T-helper 22 cell (primary cell): Measurements from ENCODE around the gene PCDHA9.
"Not testable (repeated sequence)": the region's sequence is repeated elsewhere in the genome, so short reads cannot be mapped to it uniquely, and the experiment has no call there.

Experiments
- DNase-seq: peaks from one replicate; pipeline ENCODE4 v3.0.0-alpha.2; 2020; ENCODE audit warnings: low read depth

The PCDHA9 gene, protein sequence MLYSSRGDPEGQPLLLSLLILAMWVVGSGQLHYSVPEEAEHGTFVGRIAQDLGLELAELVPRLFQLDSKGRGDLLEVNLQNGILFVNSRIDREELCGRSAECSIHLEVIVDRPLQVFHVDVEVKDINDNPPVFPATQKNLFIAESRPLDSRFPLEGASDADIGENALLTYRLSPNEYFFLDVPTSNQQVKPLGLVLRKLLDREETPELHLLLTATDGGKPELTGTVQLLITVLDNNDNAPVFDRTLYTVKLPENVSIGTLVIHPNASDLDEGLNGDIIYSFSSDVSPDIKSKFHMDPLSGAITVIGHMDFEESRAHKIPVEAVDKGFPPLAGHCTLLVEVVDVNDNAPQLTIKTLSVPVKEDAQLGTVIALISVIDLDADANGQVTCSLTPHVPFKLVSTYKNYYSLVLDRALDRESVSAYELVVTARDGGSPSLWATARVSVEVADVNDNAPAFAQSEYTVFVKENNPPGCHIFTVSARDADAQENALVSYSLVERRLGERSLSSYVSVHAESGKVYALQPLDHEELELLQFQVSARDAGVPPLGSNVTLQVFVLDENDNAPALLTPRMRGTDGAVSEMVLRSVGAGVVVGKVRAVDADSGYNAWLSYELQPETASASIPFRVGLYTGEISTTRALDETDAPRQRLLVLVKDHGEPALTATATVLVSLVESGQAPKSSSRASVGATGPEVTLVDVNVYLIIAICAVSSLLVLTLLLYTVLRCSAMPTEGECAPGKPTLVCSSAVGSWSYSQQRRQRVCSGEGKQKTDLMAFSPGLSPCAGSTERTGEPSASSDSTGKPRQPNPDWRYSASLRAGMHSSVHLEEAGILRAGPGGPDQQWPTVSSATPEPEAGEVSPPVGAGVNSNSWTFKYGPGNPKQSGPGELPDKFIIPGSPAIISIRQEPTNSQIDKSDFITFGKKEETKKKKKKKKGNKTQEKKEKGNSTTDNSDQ

DNA sequence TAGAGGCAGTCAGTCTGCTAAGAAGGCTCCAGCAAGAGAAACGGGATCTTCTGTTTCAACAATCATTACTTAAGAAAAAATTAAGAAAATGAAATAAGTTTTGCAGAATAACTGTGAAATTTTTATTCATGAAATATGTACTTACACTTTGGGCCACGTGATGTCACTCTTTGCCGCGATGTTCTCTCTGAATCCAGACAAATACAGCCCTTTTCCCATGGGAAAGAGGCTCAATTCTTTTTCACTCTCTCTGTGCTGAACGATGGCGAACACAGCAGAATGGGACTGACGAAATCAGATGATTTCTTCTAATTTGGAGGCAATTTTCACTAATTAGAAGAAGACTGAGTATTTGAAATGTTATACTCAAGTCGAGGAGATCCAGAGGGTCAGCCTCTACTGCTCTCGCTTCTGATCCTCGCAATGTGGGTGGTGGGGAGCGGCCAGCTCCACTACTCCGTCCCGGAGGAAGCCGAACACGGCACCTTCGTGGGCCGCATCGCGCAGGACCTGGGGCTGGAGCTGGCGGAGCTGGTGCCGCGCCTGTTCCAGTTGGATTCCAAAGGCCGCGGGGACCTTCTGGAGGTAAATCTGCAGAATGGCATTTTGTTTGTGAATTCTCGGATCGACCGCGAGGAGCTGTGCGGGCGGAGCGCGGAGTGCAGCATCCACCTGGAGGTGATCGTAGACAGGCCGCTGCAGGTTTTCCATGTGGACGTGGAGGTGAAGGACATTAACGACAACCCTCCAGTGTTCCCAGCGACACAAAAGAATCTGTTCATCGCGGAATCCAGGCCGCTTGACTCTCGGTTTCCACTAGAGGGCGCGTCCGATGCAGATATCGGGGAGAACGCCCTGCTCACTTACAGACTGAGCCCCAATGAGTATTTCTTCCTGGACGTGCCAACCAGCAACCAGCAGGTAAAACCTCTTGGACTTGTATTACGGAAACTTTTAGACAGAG lies at the start of gene PCDHA9:
Gene PCDHA9, plus strand, starts transcription at position 244 of the 964 bp plus-strand sequence. Its CDS starts 114 bp downstream, at position 358.
- not testable (repeated sequence) for DNase-seq

DNA sequence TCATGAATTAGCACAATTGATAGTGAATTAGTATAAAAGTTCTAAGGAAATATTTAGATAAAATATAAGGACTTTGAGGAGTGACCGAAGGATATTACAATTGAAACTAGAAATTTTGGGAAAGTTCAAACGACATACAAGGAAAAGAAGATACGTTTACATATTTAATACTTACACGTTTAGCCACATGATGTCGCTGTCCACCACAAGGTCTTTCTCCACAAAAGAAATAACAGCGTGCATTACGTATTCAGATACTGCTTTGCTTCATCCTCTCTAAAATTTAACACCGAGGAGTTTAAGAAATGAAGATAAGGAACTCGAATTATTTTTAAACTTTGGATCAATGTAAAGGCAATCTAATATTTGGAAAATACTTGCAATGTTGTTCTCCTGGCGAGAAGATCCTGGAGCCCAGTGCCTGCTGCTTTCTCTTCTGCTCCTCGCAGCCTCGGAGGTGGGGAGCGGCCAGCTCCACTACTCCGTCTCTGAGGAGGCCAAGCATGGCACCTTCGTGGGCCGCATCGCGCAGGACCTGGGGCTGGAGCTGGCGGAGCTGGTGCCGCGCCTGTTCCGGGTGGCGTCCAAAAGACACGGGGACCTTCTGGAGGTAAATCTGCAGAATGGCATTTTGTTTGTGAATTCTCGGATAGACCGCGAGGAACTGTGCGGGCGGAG lies 47.2 kb upstream of the PCDHA9 start, which contains the start of gene PCDHA3:
Gene PCDHA3, plus strand, starts transcription at position 242 of the 678 bp plus-strand sequence.
- DNase-seq = no peak

DNA sequence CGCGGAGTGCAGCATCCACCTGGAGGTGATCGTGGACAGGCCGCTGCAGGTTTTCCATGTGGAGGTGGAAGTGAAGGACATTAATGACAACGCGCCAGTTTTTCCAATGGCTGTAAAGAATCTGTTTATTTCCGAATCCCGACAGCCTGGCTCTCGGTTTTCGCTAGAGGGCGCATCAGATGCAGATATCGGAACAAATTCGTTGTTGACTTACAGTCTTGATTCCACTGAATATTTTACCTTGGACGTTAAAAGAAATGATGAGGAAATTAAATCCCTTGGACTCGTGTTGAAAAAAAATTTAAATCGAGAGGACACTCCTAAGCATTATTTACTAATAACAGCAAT lies 46.7 kb upstream of the PCDHA9 start:
- DNase-seq = no peak

DNA sequence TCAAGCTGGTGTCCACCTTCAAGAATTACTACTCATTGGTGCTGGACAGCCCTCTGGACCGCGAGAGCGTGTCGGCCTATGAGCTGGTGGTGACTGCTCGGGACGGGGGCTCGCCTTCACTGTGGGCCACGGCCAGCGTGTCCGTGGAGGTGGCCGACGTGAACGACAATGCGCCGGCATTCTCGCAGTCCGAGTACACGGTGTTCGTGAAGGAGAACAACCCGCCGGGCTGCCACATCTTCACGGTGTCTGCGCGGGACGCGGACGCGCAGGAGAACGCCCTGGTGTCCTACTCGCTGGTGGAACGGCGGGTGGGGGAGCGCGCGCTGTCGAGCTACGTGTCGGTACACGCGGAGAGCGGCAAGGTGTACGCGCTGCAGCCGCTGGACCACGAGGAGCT lies 45.8 kb upstream of the PCDHA9 start:
- DNase-seq = not testable (repeated sequence)

DNA sequence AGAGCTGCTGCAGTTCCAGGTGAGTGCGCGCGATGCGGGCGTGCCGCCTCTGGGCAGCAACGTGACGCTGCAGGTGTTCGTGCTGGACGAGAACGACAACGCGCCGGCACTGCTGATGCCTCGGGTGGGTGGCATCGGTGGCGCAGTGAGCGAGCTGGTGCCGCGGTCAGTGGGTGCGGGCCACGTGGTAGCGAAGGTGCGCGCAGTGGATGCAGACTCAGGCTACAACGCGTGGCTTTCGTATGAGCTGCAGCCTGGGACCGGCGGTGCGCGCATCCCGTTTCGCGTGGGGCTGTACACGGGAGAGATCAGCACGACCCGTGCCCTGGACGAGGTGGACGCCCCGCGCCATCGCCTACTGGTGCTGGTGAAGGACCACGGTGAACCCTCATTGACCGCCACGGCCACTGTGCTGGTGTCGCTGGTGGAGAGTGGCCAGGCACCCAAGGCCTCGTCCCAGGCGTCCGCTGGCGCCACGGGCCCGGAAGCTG lies 45.4 kb upstream of the PCDHA9 start:
- no peak for DNase-seq

DNA sequence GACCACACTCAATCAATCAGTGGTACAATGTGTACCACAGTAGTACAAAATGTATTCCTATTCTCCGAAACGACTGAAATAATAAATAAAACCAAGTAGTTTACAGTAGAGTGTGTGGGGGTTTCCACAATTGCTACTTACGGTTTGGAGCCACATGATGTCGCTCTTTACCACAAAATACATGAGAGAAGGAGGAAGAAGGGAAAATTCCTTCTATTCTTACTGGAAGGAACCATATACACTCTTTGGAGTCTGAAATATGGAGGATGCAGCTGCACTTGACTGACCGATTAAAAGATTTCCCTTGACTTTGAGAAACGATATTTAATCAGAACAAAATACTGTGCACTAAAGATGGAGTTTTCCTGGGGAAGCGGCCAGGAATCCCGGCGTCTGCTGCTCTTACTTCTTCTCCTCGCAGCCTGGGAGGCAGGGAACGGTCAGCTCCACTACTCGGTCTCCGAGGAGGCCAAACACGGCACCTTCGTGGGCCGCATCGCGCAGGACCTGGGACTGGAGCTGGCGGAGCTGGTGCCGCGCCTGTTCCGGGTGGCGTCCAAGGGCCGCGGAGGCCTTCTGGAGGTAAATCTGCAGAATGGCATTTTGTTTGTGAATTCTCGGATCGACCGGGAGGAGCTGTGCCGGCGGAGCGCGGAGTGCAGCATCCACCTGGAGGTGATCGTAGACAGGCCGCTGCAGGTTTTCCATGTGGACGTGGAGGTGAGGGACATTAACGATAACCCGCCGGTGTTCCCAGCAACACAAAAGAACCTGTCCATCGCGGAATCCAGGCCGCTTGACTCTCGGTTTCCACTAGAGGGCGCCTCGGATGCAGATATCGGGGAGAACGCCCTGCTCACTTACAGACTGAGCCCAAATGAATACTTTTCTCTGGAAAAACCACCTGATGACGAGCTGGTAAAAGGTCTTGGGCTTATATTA lies 41.1 kb upstream of the PCDHA9 start, which contains the start of gene PCDHA4:
Gene PCDHA4, plus strand, starts transcription at position 235 of the 942 bp plus-strand sequence.
- DNase-seq = no peak

DNA sequence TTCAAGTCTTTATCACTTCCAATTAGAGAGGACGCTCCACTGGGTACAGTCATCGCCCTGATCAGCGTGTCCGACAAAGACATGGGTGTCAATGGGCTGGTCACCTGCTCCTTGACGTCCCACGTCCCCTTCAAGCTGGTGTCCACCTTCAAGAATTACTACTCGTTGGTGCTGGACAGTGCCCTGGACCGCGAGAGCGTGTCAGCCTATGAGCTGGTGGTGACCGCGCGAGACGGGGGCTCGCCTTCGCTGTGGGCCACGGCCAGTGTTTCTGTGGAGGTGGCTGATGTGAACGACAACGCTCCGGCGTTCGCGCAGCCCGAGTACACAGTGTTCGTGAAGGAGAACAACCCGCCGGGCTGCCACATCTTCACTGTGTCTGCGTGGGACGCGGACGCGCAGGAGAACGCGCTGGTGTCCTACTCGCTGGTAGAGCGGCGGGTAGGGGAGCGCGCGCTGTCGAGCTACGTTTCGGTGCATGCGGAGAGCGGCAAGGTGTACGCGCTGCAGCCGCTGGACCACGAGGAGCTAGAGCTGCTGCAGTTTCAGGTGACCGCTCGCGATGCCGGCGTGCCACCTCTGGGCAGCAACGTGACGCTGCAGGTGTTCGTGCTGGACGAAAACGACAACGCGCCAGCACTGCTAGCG lies 39.8 kb upstream of the PCDHA9 start:
- DNase-seq = not testable (repeated sequence)

DNA sequence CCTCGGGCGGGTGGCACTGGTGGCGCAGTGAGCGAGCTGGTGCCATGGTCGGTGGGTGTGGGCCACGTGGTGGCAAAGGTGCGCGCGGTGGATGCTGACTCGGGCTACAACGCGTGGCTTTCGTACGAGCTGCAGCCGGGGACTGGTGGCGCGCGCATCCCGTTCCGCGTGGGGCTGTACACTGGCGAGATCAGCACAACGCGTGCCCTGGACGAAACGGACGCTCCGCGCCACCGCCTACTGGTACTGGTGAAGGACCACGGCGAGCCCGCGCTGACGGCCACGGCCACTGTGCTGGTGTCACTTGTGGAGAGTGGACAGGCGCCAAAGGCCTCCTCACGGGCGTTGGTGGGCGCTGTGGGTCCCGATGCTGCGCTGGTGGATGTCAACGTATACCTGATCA lies 39.3 kb upstream of the PCDHA9 start:
- no peak for DNase-seq

DNA sequence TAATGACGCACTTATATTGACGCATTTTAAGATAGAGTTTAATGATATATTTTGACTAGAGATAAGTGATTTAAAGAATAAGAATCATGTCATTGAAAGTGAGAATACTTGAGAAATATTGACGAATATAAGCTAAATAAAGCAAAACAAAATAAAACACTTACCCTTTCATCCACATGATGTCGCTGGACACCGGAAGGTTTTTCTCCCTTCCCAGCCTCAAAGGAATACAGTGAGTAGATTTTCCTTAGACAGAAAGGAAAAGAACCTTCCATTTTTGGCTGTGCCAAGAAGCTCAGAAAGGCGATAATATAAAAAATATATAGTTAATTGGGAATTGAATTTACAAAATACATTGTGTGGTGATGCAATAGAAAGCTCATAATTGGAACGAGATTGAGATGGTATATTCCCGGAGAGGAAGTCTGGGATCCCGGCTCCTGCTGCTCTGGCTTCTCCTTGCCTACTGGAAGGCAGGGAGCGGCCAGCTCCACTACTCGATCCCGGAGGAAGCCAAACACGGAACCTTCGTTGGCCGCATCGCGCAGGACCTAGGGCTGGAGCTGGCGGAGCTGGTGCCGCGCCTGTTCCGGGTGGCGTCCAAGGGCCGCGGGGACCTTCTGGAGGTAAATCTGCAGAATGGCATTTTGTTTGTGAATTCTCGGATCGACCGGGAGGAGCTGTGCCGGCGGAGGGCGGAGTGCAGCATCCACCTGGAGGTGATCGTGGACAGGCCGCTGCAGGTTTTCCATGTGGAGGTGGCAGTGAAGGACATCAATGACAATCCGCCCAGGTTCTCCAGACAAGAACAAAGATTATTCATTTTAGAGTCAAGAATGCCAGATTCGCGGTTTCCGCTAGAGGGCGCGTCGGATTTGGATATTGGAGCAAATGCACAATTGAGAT lies 26.6 kb upstream of the PCDHA9 start, which contains the start of gene PCDHA5:
Gene PCDHA5, plus strand, starts transcription at position 239 of the 906 bp plus-strand sequence.
- DNase-seq = no peak

DNA sequence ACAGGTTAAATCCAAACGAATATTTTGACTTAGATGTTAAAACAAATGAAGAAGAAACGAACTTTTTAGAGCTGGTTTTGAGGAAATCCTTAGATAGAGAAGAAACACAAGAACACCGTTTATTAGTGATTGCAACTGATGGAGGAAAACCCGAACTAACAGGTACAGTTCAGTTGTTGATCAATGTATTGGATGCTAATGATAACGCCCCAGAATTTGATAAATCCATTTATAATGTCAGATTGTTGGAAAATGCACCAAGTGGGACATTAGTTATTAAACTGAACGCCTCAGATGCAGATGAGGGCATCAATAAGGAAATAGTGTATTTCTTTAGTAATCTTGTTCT lies 25.9 kb upstream of the PCDHA9 start:
- no peak for DNase-seq

DNA sequence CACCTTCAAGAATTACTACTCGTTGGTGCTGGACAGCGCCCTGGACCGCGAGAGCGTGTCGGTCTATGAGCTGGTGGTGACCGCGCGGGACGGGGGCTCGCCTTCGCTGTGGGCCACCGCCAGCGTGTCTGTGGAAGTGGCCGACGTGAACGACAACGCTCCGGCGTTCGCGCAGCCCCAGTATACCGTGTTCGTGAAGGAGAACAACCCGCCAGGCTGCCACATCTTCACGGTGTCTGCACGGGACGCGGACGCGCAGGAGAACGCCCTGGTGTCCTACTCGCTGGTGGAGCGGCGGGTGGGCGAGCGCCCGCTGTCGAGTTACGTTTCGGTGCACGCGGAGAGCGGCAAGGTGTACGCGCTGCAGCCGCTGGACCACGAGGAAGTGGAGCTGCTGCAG lies 25.2 kb upstream of the PCDHA9 start:
- DNase-seq = not testable (repeated sequence)

DNA sequence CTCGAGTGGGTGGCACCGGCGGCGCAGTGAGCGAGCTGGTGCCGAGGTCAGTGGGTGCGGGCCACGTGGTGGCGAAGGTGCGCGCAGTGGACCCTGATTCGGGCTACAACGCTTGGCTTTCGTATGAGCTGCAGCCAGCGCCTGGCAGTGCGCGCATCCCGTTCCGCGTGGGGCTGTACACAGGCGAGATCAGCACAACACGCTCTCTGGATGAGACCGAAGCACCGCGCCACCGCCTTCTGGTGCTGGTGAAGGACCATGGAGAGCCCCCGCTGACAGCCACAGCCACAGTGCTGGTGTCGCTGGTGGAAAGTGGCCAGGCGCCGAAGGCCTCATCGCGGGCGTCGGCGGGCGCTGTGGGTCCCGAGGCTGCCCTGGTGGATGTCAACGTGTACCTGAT lies 24.7 kb upstream of the PCDHA9 start:
- DNase-seq = no peak

DNA sequence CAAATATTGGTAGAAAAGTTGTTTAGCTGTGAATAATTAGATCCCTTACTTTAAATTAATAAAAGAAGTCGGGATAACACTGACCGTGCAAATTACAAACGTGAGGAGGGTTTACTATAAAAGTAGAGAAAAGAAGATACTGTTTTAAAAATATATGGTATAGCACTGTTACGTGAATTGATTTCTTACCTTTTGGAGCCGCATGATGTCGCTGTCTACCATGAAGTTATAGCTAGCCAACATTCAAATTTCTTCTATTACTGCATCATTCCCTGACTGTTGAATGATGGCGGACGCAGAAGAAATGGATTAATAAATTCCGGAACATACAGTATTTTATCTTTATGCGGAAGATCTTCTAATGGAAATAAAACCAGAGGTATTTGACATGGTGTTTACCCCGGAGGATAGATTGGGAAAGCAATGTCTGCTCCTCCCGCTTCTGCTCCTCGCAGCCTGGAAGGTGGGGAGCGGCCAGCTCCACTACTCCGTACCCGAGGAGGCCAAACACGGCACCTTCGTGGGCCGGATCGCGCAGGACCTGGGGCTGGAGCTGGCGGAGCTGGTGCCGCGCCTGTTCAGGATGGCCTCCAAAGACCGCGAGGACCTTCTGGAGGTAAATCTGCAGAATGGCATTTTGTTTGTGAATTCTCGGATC lies 20.3 kb upstream of the PCDHA9 start, which contains the start of gene PCDHA6:
Gene PCDHA6, plus strand, starts transcription at position 257 of the 658 bp plus-strand sequence. Its CDS starts 132 bp downstream, at position 389.
- no peak for DNase-seq

DNA sequence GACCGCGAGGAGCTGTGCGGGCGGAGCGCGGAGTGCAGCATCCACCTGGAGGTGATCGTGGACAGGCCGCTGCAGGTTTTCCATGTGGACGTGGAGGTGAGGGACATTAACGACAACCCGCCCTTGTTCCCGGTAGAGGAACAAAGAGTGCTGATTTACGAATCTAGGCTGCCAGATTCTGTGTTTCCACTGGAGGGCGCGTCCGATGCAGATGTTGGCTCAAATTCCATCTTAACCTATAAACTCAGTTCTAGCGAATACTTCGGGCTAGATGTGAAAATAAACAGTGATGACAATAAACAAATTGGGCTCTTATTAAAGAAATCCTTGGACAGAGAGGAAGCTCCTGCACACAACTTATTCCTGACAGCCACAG lies 19.8 kb upstream of the PCDHA9 start:
- no peak for DNase-seq

DNA sequence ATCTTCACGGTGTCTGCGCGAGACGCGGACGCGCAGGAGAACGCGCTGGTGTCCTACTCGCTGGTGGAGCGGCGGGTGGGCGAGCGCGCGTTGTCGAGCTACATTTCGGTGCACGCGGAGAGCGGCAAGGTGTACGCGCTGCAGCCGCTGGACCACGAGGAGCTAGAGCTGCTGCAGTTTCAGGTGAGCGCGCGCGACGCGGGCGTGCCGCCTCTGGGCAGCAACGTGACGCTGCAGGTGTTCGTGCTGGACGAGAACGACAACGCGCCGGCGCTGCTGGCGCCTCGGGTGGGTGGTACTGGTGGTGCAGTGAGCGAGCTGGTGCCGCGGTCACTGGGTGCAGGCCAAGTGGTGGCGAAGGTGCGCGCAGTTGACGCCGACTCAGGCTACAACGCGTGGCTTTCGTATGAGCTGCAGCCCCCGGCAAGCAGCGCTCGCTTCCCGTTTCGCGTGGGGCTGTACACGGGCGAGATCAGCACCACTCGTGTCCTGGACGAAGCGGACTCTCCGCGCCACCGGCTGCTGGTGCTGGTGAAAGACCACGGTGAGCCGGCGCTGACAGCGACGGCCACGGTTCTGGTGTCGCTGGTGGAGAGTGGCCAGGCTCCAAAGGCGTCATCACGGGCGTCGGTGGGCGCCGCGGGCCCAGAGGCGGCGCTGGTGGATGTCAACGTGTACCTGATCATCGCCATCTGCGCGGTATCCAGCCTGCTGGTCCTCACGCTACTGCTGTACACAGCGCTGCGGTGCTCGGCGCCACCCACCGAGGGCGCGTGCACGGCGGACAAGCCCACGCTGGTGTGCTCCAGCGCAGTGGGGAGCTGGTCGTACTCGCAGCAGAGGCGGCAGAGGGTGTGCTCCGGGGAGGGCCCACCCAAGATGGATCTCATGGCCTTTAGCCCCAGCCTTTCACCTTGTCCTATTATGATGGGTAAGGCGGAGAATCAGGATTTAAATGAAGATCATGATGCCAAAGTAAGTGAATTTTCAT lies 18.4 kb upstream of the PCDHA9 start:
- DNase-seq = not testable (repeated sequence)

DNA sequence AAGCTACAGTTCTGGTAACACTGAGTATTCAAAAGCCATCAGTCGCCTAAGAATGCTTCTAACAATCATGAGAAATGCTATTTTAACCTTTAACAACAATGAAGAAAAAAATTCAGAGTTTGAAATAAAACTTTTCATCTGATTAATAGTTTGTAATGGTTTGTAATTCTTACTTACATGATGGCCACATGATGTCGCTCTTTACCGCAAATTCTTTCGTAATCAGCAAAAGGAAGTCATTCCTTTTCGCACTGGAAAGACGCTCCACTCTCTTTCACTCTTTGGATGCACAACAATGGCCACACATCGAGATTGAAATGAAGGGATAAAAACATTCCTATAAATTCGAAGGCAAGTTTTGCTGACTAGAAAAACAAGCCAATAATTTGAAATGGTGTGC lies 14.2 kb upstream of the PCDHA9 start, which contains the start of gene PCDHA7:
Gene PCDHA7, plus strand, starts transcription at position 277 of the 400 bp plus-strand sequence. Its CDS starts 115 bp downstream, at position 392.
- no peak for DNase-seq
